ENCODE measurements around the gene NSUN6.

The NSUN6 gene

DNA sequence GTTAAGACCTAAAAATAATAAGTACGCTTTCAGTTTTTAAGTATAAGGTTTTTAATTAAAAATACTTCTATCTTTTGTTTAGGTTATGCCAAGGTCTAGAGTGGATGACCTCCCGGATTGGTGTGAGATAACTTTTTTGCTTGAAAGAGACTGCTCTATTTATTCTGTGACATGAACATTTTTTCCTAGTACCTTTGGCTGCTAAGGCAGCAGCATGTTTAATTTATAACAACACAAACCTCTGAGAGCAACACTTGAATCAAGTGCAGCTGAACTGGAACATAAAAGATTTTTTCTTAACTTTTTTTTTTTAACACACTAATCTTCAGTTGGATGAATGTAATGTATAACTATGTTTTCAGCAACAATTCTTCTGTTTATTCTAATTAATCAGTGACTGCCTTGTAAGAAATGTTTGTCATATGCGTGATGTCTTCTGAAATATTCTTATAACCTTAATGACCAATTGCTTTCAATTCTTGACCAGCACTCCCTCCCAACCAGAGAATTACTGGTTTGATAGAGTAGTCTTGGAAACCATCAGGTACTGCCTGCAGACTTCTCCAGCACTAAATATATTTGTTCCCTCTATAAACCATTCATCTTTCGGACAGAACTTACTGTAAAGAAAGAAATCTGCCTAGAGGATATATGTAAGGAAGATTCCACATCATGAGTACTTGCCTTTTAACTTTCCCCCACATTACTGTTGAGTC, 23.9 kb upstream of the NSUN6 start:
- TF ChIP-seq GATA2 (IDR thresholded peaks at IDR 0.05; ENCODE audit: low read depth, low read length) (no peak), GATA3 (IDR thresholded peaks at IDR 0.05; ENCODE audit: low read depth, low read length) (no peak)

- TF ChIP-seq GATA2 (IDR thresholded peaks at IDR 0.05; ENCODE audit: low read depth, low read length) (no peak), GATA3 (IDR thresholded peaks at IDR 0.05; ENCODE audit: low read depth, low read length) (no peak)
Measured at GRCh38 chr10:18668026-18668425, 16.6 kb upstream of the NSUN6 start.

- TF ChIP-seq GATA3 (IDR thresholded peaks at IDR 0.05; ENCODE audit: low read depth, low read length) = no peak
- no peak for TF ChIP-seq GATA2 (IDR thresholded peaks at IDR 0.05; ENCODE audit: low read depth, low read length)
Measured at GRCh38 chr10:18666810-18667209, 15.4 kb upstream of the NSUN6 start.

DNA sequence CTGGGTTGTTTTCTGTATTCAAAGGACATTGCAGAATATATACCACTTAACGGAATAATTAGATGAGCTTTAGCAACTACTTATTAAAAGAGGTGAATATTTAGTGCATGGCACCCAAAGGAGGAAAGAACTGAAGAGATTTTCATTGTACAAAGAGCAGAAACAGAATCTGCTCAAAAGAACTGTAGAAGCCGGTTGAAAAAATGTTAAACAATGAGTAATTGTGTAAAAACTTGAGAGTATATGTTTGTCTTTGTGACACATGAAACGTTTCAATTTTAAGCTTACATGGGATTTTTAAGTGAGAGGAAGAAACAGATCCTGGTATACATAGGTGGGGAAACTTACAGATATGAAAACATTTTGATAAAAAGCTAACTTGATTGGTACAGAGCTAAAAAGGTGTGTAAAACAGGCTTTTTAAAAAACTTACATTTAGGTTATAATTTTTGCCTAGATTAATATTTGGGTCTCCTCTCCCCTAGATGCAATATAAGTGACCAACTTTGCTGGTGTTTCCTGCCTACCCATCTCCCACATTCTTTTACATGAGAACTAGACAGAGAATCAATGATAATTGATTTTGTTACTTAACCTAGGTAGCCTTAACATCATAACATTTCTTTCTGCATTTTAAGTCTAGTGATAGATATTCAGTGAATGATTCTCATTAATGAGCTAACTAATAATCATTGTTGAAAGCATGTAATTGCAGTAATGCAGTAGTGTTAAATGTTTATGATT, 14.6 kb upstream of the NSUN6 start:
- no peak for TF ChIP-seq GATA2 (IDR thresholded peaks at IDR 0.05; ENCODE audit: low read depth, low read length)
- no peak for TF ChIP-seq GATA3 (IDR thresholded peaks at IDR 0.05; ENCODE audit: low read depth, low read length)

GRCh38 chr10:18664841-18665478, 13.6 kb upstream of the NSUN6 start:
- no peak for TF ChIP-seq GATA2 (IDR thresholded peaks at IDR 0.05; ENCODE audit: low read depth, low read length)
- TF ChIP-seq GATA3 (IDR thresholded peaks at IDR 0.05; ENCODE audit: low read depth, low read length) = no peak

- TF ChIP-seq GATA3 (IDR thresholded peaks at IDR 0.05; ENCODE audit: low read depth, low read length) (no peak), GATA2 (IDR thresholded peaks at IDR 0.05; ENCODE audit: low read depth, low read length) (no peak)
Measured at GRCh38 chr10:18660816-18661431, 9.5 kb upstream of the NSUN6 start.

DNA sequence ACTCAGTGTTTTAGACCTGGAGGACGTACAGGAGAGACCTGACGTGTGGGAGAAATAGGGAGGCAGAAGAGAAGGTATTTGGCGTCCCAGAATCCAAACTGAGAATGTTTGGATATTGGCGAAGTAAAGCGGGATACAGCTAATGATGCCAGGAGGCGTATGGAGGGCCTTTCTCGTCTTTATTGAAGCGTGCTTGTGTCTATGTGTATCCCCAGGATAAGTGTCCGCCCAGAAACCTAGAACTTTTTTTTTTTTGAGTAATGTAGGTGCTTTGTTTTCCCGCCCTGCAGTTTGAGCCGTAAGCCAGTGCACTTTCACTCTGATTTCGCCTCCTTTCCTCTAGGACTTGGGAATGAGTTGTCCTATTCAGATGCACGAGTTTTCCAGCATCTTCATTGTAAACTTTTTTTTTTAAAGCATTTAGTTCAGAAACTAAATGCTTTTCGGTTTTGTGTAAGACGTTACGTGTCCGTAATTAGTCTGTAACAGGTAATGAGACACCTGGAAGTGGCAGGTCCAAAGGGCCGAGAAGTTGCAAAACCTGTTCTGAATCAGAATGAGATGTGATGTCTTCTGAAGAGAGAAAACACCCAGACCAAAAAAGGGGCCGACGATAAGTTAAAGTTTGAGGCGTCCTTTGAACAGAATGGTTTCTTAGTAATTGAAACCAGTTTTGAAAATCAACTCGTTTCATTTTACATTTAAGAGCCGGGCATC, 8.6 kb upstream of the NSUN6 start:
- TF ChIP-seq GATA3 (IDR thresholded peaks at IDR 0.05; ENCODE audit: low read depth, low read length) = no peak

- TF ChIP-seq GATA2 (IDR thresholded peaks at IDR 0.05; ENCODE audit: low read depth, low read length) (no peak), GATA3 (IDR thresholded peaks at IDR 0.05; ENCODE audit: low read depth, low read length) (no peak)
Measured at GRCh38 chr10:18659125-18659818, 7.9 kb upstream of the NSUN6 start, which contains the start of gene ARL5B. TSS of gene ARL5B (plus strand) at chr10:18659431. CDS start at chr10:18659638, 207 bp downstream.

DNA sequence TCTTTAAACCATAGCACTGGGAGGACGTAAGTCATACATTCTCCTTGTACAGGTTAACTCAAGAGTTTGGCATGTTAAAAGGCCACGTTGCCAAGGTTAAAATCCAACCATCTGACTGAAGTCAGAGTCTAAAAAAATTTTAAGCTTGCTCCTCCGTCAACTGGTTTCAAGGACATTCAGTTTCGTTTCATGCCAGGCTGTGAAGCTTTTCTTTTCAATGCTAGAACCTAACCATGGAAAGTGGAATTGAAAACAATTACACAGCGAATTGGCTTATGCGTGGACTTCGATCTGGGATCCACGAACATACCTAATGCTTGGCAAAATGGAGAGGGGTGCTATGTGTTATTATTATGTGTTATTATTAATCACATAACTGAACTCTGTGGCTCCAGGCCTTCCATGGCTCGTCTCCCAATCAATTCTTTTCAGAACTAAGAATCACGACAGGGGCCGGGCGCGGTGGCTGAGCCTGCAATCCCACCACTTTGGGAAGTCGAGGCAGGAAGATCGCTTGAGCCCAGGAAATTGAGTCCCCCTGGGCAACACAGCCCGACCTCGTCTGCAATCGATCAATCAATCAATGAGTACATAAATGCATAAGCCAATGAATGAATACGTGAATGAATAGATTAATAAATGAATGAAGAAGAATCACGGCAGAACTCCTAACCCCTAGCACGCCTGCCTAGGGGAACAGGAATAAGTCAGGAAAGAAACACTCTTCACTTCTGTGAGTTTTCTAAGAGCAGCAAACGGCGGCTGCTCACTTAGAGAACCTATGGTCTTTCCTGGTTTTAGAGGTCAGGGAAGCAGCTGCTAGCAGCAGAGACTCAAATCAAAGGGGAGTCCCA, 7.1 kb upstream of the NSUN6 start:
- no peak for TF ChIP-seq GATA2 (IDR thresholded peaks at IDR 0.05; ENCODE audit: low read depth, low read length)
- TF ChIP-seq GATA3 (IDR thresholded peaks at IDR 0.05; ENCODE audit: low read depth, low read length) = no peak

GRCh38 chr10:18656724-18657123, 5.3 kb upstream of the NSUN6 start:
- TF ChIP-seq GATA2 (IDR thresholded peaks at IDR 0.05; ENCODE audit: low read depth, low read length) (no peak), GATA3 (IDR thresholded peaks at IDR 0.05; ENCODE audit: low read depth, low read length) (no peak)

DNA sequence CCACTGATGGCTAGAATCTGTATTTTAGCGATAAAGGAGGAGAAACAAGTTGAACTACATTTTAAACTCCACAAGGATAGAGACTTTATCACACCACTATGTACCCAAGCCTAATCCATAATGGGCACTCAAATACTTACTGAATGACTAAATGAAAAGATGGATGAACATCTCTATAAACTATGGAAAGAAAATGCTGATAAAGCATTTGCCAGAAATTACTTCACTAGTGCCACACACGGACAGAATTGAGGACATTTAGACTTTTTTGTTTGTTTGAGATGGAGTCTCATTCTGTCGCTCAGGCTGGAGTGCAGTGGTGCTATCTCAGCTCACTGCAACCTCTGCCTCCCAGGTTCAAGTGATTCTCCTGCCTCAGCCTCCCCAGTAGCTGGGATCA, 1.7 kb upstream of the NSUN6 start:
- TF ChIP-seq GATA2 (IDR thresholded peaks at IDR 0.05; ENCODE audit: low read depth, low read length) (no peak), GATA3 (IDR thresholded peaks at IDR 0.05; ENCODE audit: low read depth, low read length) (no peak)

DNA sequence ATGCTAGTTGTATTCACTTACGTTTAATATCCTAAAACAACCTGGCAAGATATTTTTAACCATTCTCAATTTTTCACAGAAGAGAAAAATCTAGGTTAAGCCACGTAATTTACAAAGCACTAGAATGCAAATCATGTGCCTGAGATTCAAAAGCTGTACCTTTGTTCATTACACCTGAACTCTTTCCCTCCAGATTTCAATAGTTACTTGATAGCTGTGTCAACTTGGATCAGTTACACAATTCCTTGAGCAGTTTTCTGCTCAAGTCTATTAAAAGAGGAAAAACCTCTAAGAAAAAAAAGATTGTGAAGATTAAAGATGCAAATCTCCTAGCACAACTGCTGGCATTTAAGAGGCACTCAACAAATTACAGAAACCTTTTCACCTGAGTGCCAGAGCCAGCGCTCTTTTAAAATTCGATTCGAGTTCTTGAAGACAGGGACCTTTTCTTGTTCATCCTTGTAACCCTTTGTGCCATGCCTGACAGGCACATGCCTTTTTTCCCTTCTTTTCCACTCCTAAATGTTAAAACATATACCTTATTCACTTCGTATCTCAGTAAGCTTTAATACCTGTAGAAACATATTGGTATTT, 886 bp downstream of the NSUN6 start:
- TF ChIP-seq GATA3 (IDR thresholded peaks at IDR 0.05; ENCODE audit: low read depth, low read length) (no peak), GATA2 (IDR thresholded peaks at IDR 0.05; ENCODE audit: low read depth, low read length) (no peak)
